Measurements from ENCODE around the gene ZNF628.

ZNF628 gene

GRCh38 chr19:55519451-55520311 is 43.3 kb downstream of the ZNF628 start:
- Histone ChIP-seq H3K79me2 (ENCODE audit: control insufficient read depth, low read length) (no peaks in the 10 kb centered on the region), H3K4me3 (ENCODE audit: low read length) (no peak overlapping the region), H3K4me2 (ENCODE audit: low read length) (no peak overlapping the region), H4K20me1 (ENCODE audit: control insufficient read depth, insufficient read depth, low read depth, low read length) (no peaks in the 10 kb centered on the region), H3K9me2 (replicated peaks; ENCODE audit: control insufficient read depth, low read length) (no peaks in the 10 kb centered on the region), H3K9me3 (ENCODE audit: control insufficient read depth, insufficient read depth, low read length) (no peaks in the 10 kb centered on the region), H3K27me3 (ENCODE audit: control insufficient read depth, low read length) (no peaks in the 10 kb centered on the region), H3K36me3 (ENCODE audit: control insufficient read depth, low read length) (no peaks in the 10 kb centered on the region), H3K27ac (ENCODE audit: low read depth, low read length) (no peak overlapping the region), H3F3A (ENCODE audit: control insufficient read depth, insufficient read depth) (no peaks in the 10 kb centered on the region), H3K4me1 (ENCODE audit: control insufficient read depth, low read length) (peaks cover 11% of the 10 kb centered on the region)
- TF ChIP-seq EZH2phosphoT487 (IDR thresholded peaks at IDR 0.05; ENCODE audit: borderline replicate concordance, low read length) = no peak
- TF ChIP-seq CTCF (IDR thresholded peaks at IDR 0.05; ENCODE audit: low read depth, low read length, poor library complexity, severe bottlenecking) = no peak

- no peak for TF ChIP-seq CTCF (IDR thresholded peaks at IDR 0.05; ENCODE audit: low read depth, low read length, poor library complexity, severe bottlenecking)
- TF ChIP-seq EZH2phosphoT487 (IDR thresholded peaks at IDR 0.05; ENCODE audit: borderline replicate concordance, low read length) = no peak
- no peak overlapping the region for H3K27ac ChIP-seq (ENCODE audit: low read depth, low read length)
- no peaks in the 10 kb centered on the region for H3K9me3 ChIP-seq (ENCODE audit: control insufficient read depth, insufficient read depth, low read length)
- no peaks in the 10 kb centered on the region for H3K36me3 ChIP-seq (ENCODE audit: control insufficient read depth, low read length)
- H3K4me3 ChIP-seq (ENCODE audit: low read length) = no peak overlapping the region
- no peak overlapping the region for H3K4me2 ChIP-seq (ENCODE audit: low read length)
- H3F3A ChIP-seq (ENCODE audit: control insufficient read depth, insufficient read depth) = no peaks in the 10 kb centered on the region
- no peaks in the 10 kb centered on the region for H3K79me2 ChIP-seq (ENCODE audit: control insufficient read depth, low read length)
- H3K4me1 ChIP-seq (ENCODE audit: control insufficient read depth, low read length) = peaks cover 11% of the 10 kb centered on the region
- H4K20me1 ChIP-seq (ENCODE audit: control insufficient read depth, insufficient read depth, low read depth, low read length) = no peaks in the 10 kb centered on the region
- no peaks in the 10 kb centered on the region for H3K9me2 ChIP-seq (replicated peaks; ENCODE audit: control insufficient read depth, low read length)
- no peaks in the 10 kb centered on the region for H3K27me3 ChIP-seq (ENCODE audit: control insufficient read depth, low read length)
Observed at GRCh38 chr19:55520691-55521292, 44.4 kb downstream of the ZNF628 start.

- Histone ChIP-seq H4K20me1 (ENCODE audit: control insufficient read depth, insufficient read depth, low read depth, low read length) (no peaks in the 10 kb centered on the region), H3K4me2 (ENCODE audit: low read length) (no peak overlapping the region), H3K27me3 (ENCODE audit: control insufficient read depth, low read length) (no peaks in the 10 kb centered on the region), H3K27ac (ENCODE audit: low read depth, low read length) (no peak overlapping the region), H3K79me2 (ENCODE audit: control insufficient read depth, low read length) (no peaks in the 10 kb centered on the region), H3K36me3 (ENCODE audit: control insufficient read depth, low read length) (no peaks in the 10 kb centered on the region), H3K4me3 (ENCODE audit: low read length) (no peak overlapping the region), H3K9me2 (replicated peaks; ENCODE audit: control insufficient read depth, low read length) (no peaks in the 10 kb centered on the region), H3K4me1 (ENCODE audit: control insufficient read depth, low read length) (no peaks in the 10 kb centered on the region), H3K9me3 (ENCODE audit: control insufficient read depth, insufficient read depth, low read length) (peaks cover 16% of the 10 kb centered on the region; the same call in 1 of the 2 replicates), H3F3A (ENCODE audit: control insufficient read depth, insufficient read depth) (peaks cover 6% of the 10 kb centered on the region)
- TF ChIP-seq EZH2phosphoT487 (IDR thresholded peaks at IDR 0.05; ENCODE audit: borderline replicate concordance, low read length) (no peak), CTCF (IDR thresholded peaks at IDR 0.05; ENCODE audit: low read depth, low read length, poor library complexity, severe bottlenecking) (no peak)
Observed at GRCh38 chr19:55525289-55526101, 49.1 kb downstream of the ZNF628 start.

All from DOHH2 (cell line).